Smooth muscle cell (in vitro differentiated cells): Measurements from ENCODE around the gene NAGS. TPM values are rescaled to one million over a fixed set of nuclear protein-coding genes. Genes with fewer than 3 reads are reported as not detected.

Experiments
- DNase-seq: peaks from one replicate; lab custom pipeline; 2025; ENCODE audit not compliant: unreplicated experiment; lab: John Stamatoyannopoulos, UW
- H2AFZ ChIP-seq: fragments of 200-600 bp; sonication (generic); 2 replicates; pipeline ENCODE4 v1.6.0; 2016; ENCODE audit warnings: antibody characterized with exemption, low read depth, mild to moderate bottlenecking
- H3F3A ChIP-seq: fragments of 200-600 bp; sonication (generic); 2 replicates; pipeline ENCODE4 v1.6.0; 2017; ENCODE audit warnings: antibody characterized with exemption, low read depth
- H3K27ac ChIP-seq: fragments of 200-600 bp; sonication (generic); 2 replicates; pipeline ENCODE4 v1.5.1; 2016; ENCODE audit warnings: low read depth, mild to moderate bottlenecking
- H3K27me3 ChIP-seq: fragments of 200-600 bp; sonication (generic); 2 replicates; pipeline ENCODE4 v1.6.1; 2016; ENCODE audit warnings: low read depth, mild to moderate bottlenecking
- H3K36me3 ChIP-seq: fragments of 200-600 bp; sonication (generic); 2 replicates; pipeline ENCODE4 v1.5.1; 2016; ENCODE audit warnings: low read depth
- H3K4me1 ChIP-seq: fragments of 200-600 bp; sonication (generic); 2 replicates; pipeline ENCODE4 v1.5.1; 2016; ENCODE audit warnings: low read depth
- H3K4me2 ChIP-seq: fragments of 200-600 bp; sonication (generic); 2 replicates; pipeline ENCODE4 v1.6.0; 2016; ENCODE audit warnings: mild to moderate bottlenecking
- H3K4me3 ChIP-seq: fragments of 200-600 bp; sonication (generic); 2 replicates; pipeline ENCODE4 v1.5.1; 2016; ENCODE audit warnings: mild to moderate bottlenecking
- H3K79me2 ChIP-seq: fragments of 200-600 bp; sonication (generic); 2 replicates; pipeline ENCODE4 v1.6.0; 2016; ENCODE audit warnings: low read depth, mild to moderate bottlenecking
- H3K9ac ChIP-seq: fragments of 200-600 bp; sonication (generic); 2 replicates; pipeline ENCODE4 v1.6.0; 2016; ENCODE audit warnings: low read depth
- H3K9me3 ChIP-seq: fragments of 200-600 bp; sonication (generic); replicated peaks from 2 replicates; pipeline ENCODE4 v1.5.1; 2016; ENCODE audit warnings: low read depth
- H4K20me1 ChIP-seq: fragments of 200-600 bp; sonication (generic); 2 replicates; pipeline ENCODE4 v1.6.0; 2016; ENCODE audit warnings: low read depth
- WGBS: methylation state at CpG from one replicate; pipeline ENCODE4 v1.1.7; 2016; ENCODE audit warnings: low lambda C conversion rate; 5-methylcytosine and 5-hydroxymethylcytosine counted together
- polyA plus RNA-seq: library from polyadenylated mRNA; unstranded; fragments of >200 nt; fragmentation: Nextera tagmentation; extraction: Ambion mirVana; gene quantifications from 2 replicates; pipeline ENCODE4 v1.2.1, GENCODE V29; 2016
- total RNA-seq: library from RNA; depleted of rRNA; stranded (reverse); fragments of >200 nt; gene quantifications from 2 replicates; pipeline ENCODE4 v1.2.3, GENCODE V29; 2014
- TF ChIP-seq, protein P1 (sequence below): fragments of 200-600 bp; sonication (generic); IDR thresholded peaks from 2 replicates; pipeline ENCODE4 v1.5.1; 2017; ENCODE audit warnings: borderline replicate concordance, mild to moderate bottlenecking, antibody characterized with exemption; ENCODE audit not compliant: insufficient read depth, poor library complexity, severe bottlenecking

NAGS gene
- total and polyA plus RNA-seq, 2 experiments from 2014 or later: 1.3 to 1.5 TPM

DNA sequence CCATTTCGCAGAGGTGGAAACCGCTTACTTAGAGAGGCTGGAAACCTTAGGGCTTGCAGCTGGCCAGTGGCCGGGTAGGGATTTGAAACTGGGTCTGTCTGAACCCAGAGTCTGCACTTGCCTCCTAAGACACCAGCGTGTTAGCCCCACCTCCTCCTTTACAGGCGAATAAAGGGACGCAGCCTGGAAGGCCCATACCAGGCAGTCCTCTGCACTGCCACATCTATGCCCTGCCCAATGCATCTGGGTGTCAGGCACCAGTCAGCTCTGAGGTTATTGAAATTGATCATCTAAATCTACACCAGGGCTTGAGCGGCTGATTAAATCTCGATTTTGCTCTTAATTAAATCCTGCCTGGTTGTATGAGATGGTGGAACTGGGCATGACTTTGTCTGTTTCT is 19.9 kb upstream of the NAGS start:
- H3K9ac ChIP-seq: no peak overlapping the region
- H3F3A ChIP-seq: no peaks in the 10 kb centered on the region
- H3K4me1 ChIP-seq: peaks cover 12% of the 10 kb centered on the region
- peak overlapping the region; percentile 51 for H3K4me3 ChIP-seq
- DNase-seq: no peak
- TF ChIP-seq, protein P1, sequence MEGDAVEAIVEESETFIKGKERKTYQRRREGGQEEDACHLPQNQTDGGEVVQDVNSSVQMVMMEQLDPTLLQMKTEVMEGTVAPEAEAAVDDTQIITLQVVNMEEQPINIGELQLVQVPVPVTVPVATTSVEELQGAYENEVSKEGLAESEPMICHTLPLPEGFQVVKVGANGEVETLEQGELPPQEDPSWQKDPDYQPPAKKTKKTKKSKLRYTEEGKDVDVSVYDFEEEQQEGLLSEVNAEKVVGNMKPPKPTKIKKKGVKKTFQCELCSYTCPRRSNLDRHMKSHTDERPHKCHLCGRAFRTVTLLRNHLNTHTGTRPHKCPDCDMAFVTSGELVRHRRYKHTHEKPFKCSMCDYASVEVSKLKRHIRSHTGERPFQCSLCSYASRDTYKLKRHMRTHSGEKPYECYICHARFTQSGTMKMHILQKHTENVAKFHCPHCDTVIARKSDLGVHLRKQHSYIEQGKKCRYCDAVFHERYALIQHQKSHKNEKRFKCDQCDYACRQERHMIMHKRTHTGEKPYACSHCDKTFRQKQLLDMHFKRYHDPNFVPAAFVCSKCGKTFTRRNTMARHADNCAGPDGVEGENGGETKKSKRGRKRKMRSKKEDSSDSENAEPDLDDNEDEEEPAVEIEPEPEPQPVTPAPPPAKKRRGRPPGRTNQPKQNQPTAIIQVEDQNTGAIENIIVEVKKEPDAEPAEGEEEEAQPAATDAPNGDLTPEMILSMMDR: no peak
- H3K4me2 ChIP-seq: peak overlapping the region; percentile 93
- H3K27me3 ChIP-seq: peaks cover 84% of the 10 kb centered on the region
- no peak overlapping the region for H3K27ac ChIP-seq
- H3K36me3 ChIP-seq: no peaks in the 10 kb centered on the region
- no peaks in the 10 kb centered on the region for H3K79me2 ChIP-seq
- no peaks in the 10 kb centered on the region for H3K9me3 ChIP-seq
- WGBS: 58% methylated on average over 8 of the region's 8 CpGs
- H4K20me1 ChIP-seq: no peaks in the 10 kb centered on the region
- H2AFZ ChIP-seq: no peak overlapping the region

DNA sequence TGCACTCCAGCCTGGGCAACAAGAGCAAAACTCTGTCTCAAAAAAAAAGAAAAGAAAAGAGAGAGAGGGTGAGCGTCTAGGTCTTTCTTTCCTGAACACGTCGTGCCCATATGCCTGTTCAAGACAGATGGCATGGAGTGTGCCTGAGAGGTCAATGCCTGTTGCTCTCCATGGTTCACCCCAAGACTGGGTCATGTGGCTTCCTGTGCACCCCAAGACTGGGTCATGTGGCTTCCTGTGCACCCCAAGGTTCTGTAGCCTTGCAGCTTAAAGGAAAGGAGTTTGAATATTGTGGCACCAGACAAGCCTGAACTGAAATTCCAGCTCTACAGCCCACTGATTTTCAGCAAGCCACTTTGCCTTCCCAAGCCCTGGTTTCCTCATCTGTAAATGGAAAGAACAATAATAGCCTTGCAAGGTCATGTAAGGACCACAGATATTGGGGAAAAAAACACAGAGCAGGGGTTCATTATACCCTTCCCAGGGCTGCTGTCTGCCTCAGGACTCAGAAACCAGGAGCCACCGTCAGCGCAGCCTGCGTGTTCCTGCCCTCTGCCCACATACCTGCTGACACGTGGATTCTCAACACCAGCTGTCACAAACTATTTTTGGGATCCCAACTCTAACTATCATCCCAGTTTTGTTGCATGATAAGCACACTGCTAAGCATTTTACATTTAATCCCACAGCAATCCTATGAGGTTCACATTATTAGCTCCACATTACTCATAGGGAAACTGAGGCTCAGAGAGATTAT is 18.0 kb upstream of the NAGS start:
- no peak for DNase-seq
- peaks cover 66% of the 10 kb centered on the region for H3K27me3 ChIP-seq
- TF ChIP-seq, protein P1: no peak
- WGBS: 92% methylated on average over 7 of the region's 7 CpGs
- H3F3A ChIP-seq: no peaks in the 10 kb centered on the region
- H3K79me2 ChIP-seq: no peaks in the 10 kb centered on the region
- H3K9me3 ChIP-seq: no peaks in the 10 kb centered on the region
- H3K4me1 ChIP-seq: peaks cover 12% of the 10 kb centered on the region
- no peak overlapping the region for H3K9ac ChIP-seq
- H3K4me3 ChIP-seq: no peak overlapping the region
- H2AFZ ChIP-seq: no peak overlapping the region
- H3K4me2 ChIP-seq: no peak overlapping the region
- H3K27ac ChIP-seq: no peak overlapping the region
- H4K20me1 ChIP-seq: no peaks in the 10 kb centered on the region
- H3K36me3 ChIP-seq: no peaks in the 10 kb centered on the region

DNA sequence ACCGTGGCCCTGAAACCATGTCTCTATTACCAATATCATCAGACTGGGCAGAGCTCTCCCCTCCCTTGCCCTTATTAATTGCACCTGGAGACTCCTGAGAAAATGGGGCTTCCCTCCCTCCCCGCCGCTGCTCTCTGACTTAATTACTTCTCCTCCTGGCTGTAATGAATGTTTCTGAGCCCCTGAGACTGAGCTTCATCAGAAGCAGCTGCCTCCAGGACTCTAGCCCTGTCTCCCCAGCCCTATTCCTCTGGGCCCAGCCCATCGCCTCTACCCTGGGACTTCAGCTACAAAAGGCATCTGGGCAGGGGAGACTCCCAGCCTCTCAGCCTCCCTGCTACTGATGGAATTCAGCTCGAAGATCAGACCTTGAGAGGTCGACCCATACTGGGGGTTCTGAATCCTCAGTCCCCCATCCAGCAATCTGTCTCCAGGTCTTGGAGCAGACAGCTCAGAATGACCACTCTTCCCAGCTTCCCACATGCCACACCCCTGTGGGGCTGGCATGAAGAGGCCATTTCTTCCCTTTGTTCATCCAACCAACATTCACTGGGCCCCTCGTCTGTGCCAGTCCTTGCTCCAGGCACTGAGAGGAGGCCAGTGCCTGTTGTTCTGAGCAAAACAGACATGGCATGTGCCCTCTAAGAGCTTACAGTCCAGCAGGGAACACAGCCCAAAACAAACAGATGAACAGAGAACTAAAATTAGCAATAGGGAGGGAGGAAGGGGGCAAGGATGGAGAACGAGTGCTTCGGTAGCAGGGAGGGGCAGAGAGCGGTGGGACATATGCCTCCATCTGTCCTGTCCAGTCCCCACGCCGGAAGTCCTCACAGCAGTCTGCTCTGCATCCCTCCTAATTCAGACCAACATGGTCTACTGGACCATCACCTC is 17.0 kb upstream of the NAGS start:
- no peak overlapping the region for H3K27ac ChIP-seq
- no peak for DNase-seq
- no peak overlapping the region for H3K9ac ChIP-seq
- H2AFZ ChIP-seq: no peak overlapping the region
- no peaks in the 10 kb centered on the region for H3K79me2 ChIP-seq
- peaks cover 12% of the 10 kb centered on the region for H3K4me1 ChIP-seq
- no peaks in the 10 kb centered on the region for H3F3A ChIP-seq
- H4K20me1 ChIP-seq: no peaks in the 10 kb centered on the region
- H3K27me3 ChIP-seq: peaks cover 56% of the 10 kb centered on the region
- H3K4me2 ChIP-seq: no peak overlapping the region
- H3K4me3 ChIP-seq: no peak overlapping the region
- no peaks in the 10 kb centered on the region for H3K36me3 ChIP-seq
- TF ChIP-seq, protein P1: no peak
- no peaks in the 10 kb centered on the region for H3K9me3 ChIP-seq
- 81% methylated on average over 12 of the region's 12 CpGs for WGBS
